Measurements from ENCODE around the gene RABGAP1L. TPM values are rescaled to one million over a fixed set of nuclear protein-coding genes. Genes with fewer than 3 reads are reported as not detected.

The RABGAP1L gene
- total and polyA plus RNA-seq, 2 donors from 2014 or later, result 16.2 to 48.5 TPM

- peak overlapping the region in 1 of 3 donors; percentile 49 for H3K9ac ChIP-seq (ENCODE audit: low read length in 3 of 3)
- no peak overlapping the region for H3K27ac ChIP-seq (ENCODE audit: low read depth in 2 of 2, low read length in 2 of 2)
- no peaks in the 10 kb centered on the region for H3K27me3 ChIP-seq (ENCODE audit: control insufficient read depth, insufficient read depth, low read length)
- peak in 1 of 5 donors; percentile 33 for DNase-seq
- no peak for FAIRE-seq
- H3K9me3 ChIP-seq (ENCODE audit: control insufficient read depth in 2 of 3, insufficient read depth in 1 of 3, low read length in 3 of 3), result no peaks in the 10 kb centered on the region
- TF ChIP-seq CTCF (IDR thresholded peaks at IDR 0.05; ENCODE audit: borderline replicate concordance, extremely low read depth, insufficient read depth), result no peak
- peak overlapping the region; percentile 52 to 68 (median 55) for H3K4me3 ChIP-seq (ENCODE audit: low read length in 3 of 3)
- intact Hi-C loops (cut with DNase I), result no loop called here
- no peaks in the 10 kb centered on the region for H3K4me1 ChIP-seq (ENCODE audit: control insufficient read depth in 2 of 3, insufficient read depth in 2 of 3, low read depth in 1 of 3, low read length in 3 of 3)
- no peaks in the 10 kb centered on the region for H3K36me3 ChIP-seq (ENCODE audit: control insufficient read depth in 2 of 3, insufficient read depth in 3 of 3, low read length in 3 of 3)
Measured at GRCh38 chr1:174874331-174875053, 715.2 kb downstream of the RABGAP1L start.

- intact Hi-C loops (cut with DNase I), result no loop called here
- Histone ChIP-seq H3K36me3 (ENCODE audit: control insufficient read depth in 2 of 3, insufficient read depth in 3 of 3, low read length in 3 of 3) (no peaks in the 10 kb centered on the region), H3K27ac (ENCODE audit: low read depth in 2 of 2, low read length in 2 of 2) (no peak overlapping the region)
Measured at GRCh38 chr1:174875306-174875705, 716.0 kb downstream of the RABGAP1L start.

GRCh38 chr1:174877208-174877673 lies 717.9 kb downstream of the RABGAP1L start:
- intact Hi-C loops (cut with DNase I), result no loop called here
- Histone ChIP-seq H3K4me3 (ENCODE audit: low read length in 3 of 3) (no peak overlapping the region), H3K9ac (ENCODE audit: low read length in 3 of 3) (peak overlapping the region in 1 of 3 donors; percentile 10), H3K9me3 (ENCODE audit: control insufficient read depth in 2 of 3, insufficient read depth in 1 of 3, low read length in 3 of 3) (no peaks in the 10 kb centered on the region), H3K27ac (ENCODE audit: low read depth in 2 of 2, low read length in 2 of 2) (no peak overlapping the region), H3K36me3 (ENCODE audit: control insufficient read depth in 2 of 3, insufficient read depth in 3 of 3, low read length in 3 of 3) (no peaks in the 10 kb centered on the region), H3K4me1 (ENCODE audit: control insufficient read depth in 2 of 3, insufficient read depth in 2 of 3, low read depth in 1 of 3, low read length in 3 of 3) (no peaks in the 10 kb centered on the region), H3K27me3 (ENCODE audit: control insufficient read depth, insufficient read depth, low read length) (no peaks in the 10 kb centered on the region)
- FAIRE-seq (no peak), DNase-seq (no peak)
- TF ChIP-seq CTCF (IDR thresholded peaks at IDR 0.05; ENCODE audit: borderline replicate concordance, extremely low read depth, insufficient read depth), result no peak

More at GRCh38 chr1:174875306-174875705, 716.0 kb downstream of the RABGAP1L start:
- Histone ChIP-seq H3K9ac (ENCODE audit: low read length in 3 of 3) (peak overlapping the region in 1 of 3 donors; percentile 57), H3K4me1 (ENCODE audit: control insufficient read depth in 2 of 3, insufficient read depth in 2 of 3, low read depth in 1 of 3, low read length in 3 of 3) (no peaks in the 10 kb centered on the region), H3K4me3 (ENCODE audit: low read length in 3 of 3) (peak overlapping the region in 2 of 3 donors; percentile 52 to 68), H3K9me3 (ENCODE audit: control insufficient read depth in 2 of 3, insufficient read depth in 1 of 3, low read length in 3 of 3) (no peaks in the 10 kb centered on the region), H3K27me3 (ENCODE audit: control insufficient read depth, insufficient read depth, low read length) (no peaks in the 10 kb centered on the region)
- FAIRE-seq (no peak), DNase-seq (peak in 2 of 5 donors; percentile 29 to 53)
- TF ChIP-seq CTCF (IDR thresholded peaks at IDR 0.05; ENCODE audit: borderline replicate concordance, extremely low read depth, insufficient read depth), result no peak
